HG03039 (cell line): ENCODE measurements around the gene C15orf40.
"Not testable (repeated sequence)": the region's sequence is repeated elsewhere in the genome, so short reads cannot be mapped to it uniquely, and the experiment has no call there.

ENCODE experiments used
- ATAC-seq: cut with Tn5 transposase; IDR thresholded peaks from one replicate; pipeline ENCODE4 v1.9.1; 2021; ENCODE audit warnings: mild to moderate bottlenecking, moderate library complexity; ENCODE audit not compliant: unreplicated experiment

The C15orf40 gene

GRCh38 chr15:82952158-82953081 lies 59.0 kb downstream of the C15orf40 start, which contains the start of gene HOMER2:
Gene HOMER2 (minus strand): TSS chr15:82952720. CDS start chr15:82952535, 185 bp downstream.
- ATAC-seq: no peak

- no peak for ATAC-seq
Observed at GRCh38 chr15:82951472-82952157, 59.8 kb downstream of the C15orf40 start.

GRCh38 chr15:82950746-82951370 lies 60.6 kb downstream of the C15orf40 start:
- no peak for ATAC-seq

GRCh38 chr15:82950295-82950694 lies 61.1 kb downstream of the C15orf40 start:
- ATAC-seq: no peak

GRCh38 chr15:82946155-82946701 lies 65.2 kb downstream of the C15orf40 start:
- ATAC-seq: no peak

- ATAC-seq: no peak
Observed at GRCh38 chr15:82945326-82945725, 66.1 kb downstream of the C15orf40 start.

- no peak for ATAC-seq
Observed at GRCh38 chr15:82944821-82945220, 66.6 kb downstream of the C15orf40 start.

- no peak for ATAC-seq
Observed at GRCh38 chr15:82944056-82944455, 67.4 kb downstream of the C15orf40 start.

GRCh38 chr15:82943176-82943575 lies 68.3 kb downstream of the C15orf40 start:
- ATAC-seq: no peak

- ATAC-seq: no peak
Observed at GRCh38 chr15:82942691-82943090, 68.7 kb downstream of the C15orf40 start.

- ATAC-seq: not testable (repeated sequence)
Observed at GRCh38 chr15:82939678-82940077, 71.8 kb downstream of the C15orf40 start.
